Measurements from ENCODE around the gene NATD1.

The NATD1 gene, protein sequence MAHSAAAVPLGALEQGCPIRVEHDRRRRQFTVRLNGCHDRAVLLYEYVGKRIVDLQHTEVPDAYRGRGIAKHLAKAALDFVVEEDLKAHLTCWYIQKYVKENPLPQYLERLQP

DNA sequence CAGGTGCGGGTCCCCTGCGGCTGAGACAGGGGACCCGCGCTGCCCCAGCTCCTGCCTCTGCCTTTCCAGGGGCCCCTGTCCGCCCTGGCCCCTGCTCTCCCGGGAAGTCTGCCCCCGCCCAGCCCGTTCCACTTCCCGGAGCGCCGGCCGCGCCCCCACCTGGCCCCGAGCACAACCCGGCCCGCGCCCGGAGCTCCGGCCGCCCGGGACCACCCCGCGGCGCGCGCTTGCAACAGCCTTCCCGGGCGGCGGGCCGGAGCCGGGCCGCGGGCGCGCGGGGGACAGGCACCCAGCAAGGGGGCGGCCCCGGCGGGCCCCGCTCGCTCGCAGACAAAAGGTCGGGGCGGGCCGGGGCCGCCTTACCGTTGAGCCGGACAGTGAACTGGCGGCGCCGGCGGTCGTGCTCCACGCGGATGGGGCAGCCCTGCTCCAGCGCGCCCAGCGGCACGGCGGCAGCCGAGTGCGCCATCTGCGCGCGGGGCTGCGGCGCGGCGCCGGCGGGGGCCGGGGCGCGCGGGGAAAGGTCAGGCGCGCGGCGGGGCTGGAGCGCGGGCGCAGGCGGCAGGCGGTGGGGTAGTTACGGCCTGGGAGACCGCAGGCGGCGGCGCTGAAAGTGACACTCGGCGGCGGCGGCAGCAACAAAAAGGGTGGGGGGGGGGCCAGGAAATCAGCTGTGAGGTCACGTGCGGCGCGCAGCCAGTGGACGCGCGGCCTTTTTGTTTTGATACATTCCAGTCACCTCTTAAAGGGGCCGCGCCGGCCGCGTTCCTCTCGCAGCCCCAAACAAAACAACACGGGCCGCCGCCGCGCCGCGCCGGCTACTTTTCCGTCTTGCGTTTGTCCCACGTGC lies at the start of gene NATD1:
Gene NATD1 (minus strand): TSS at position 615 of the 850 bp plus-strand sequence. CDS start 146 bp downstream, at position 469.
- peak; percentile 72 for DNase-seq

DNA sequence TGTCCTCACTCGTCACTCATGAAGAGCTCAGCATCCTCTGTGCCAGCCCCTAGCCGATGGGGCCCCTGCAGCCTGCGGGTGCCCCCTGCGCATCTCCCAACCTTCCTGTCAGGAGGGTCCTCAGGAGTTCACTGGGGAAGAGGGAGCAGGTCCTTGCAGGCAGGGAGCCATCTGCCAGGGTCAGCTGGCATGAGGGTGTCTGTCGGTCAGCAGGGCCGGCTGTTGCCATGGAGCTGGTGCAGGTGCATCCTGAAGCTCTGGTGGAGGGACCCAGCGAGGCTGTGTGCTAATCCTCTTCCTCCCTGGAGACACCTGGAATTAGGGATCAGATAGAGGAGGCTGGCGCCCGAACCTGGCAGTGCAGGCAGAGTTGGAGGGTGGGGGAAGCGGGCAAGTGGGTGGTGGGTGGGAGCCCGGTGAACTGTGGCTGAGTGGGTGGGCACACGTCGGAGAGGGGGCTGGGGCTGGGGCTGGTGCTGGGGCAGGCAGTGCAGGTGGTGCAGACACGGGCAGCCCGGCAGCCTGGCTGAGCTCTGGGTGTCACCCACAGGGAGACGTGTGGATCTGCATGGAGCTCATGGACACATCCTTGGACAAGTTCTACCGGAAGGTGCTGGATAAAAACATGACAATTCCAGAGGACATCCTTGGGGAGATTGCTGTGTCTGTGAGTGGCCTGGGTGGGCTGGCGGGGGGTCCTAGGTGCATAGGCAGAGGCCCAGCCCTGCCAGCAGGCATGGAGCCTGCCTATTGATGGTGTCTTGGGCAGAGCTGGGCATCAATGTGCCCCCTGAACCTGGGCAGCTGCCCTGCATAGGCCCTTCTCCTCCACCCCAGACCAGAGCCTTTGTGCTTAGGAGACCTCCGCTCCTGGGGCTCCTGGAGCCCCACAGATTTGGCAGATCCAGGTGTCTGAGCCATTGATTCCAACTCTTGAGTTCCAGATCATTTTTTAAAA lies 48.7 kb upstream of the NATD1 start:
- DNase-seq: no peak

- DNase-seq: no peak
Observed at GRCh38 chr17:21300601-21301571, 47.7 kb upstream of the NATD1 start.

- DNase-seq: no peak
Observed at GRCh38 chr17:21299981-21300600, 46.9 kb upstream of the NATD1 start.

- no peak for DNase-seq
Observed at GRCh38 chr17:21298983-21299519, 45.8 kb upstream of the NATD1 start.

- no peak for DNase-seq
Observed at GRCh38 chr17:21298056-21298982, 45.1 kb upstream of the NATD1 start.

DNA sequence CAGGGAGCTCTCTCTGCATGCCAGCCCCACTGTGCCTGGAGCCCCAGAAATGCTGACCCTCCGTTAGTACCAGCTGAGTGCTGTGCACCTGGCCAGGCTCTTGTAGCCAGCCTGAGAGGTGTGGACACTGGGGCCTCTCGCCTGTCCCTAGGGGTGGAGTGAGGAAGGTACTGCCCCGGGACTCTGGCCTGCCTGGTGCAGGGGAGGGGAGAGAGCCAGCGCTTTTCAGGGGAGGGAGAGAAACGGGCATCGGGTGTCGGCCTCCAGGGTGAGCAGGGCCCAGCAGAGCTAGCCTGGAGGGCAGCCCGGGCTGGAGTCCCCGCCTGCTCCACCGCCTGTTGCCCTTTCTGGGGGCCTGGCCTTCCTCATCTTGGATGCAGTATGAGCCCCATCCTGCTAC lies 44.4 kb upstream of the NATD1 start:
- no peak for DNase-seq

DNA sequence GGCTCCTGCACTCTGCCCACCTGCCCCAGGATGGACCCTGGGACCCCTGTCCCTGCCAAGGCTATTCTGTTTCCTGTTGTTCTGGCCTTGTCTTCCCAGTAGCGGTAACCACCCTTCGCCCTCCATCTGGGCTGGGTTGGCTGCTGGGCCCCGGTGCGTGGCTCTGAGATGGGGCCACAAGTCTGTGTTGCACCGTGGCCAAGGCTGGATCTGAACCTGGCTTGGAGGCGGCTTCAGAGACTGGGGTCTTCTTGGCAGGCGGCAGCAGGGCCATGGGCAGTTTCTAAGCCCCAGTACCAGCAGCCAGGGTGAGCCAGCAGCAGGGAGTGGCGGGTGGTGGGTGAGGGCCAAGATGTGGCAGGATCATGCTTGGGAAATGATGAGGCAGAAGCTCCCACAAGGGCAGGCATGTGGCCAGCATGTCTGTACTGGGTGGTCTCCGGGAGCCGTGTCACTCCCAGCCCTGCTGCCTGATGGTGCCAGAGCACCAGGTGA lies 43.9 kb upstream of the NATD1 start:
- DNase-seq: no peak

DNA sequence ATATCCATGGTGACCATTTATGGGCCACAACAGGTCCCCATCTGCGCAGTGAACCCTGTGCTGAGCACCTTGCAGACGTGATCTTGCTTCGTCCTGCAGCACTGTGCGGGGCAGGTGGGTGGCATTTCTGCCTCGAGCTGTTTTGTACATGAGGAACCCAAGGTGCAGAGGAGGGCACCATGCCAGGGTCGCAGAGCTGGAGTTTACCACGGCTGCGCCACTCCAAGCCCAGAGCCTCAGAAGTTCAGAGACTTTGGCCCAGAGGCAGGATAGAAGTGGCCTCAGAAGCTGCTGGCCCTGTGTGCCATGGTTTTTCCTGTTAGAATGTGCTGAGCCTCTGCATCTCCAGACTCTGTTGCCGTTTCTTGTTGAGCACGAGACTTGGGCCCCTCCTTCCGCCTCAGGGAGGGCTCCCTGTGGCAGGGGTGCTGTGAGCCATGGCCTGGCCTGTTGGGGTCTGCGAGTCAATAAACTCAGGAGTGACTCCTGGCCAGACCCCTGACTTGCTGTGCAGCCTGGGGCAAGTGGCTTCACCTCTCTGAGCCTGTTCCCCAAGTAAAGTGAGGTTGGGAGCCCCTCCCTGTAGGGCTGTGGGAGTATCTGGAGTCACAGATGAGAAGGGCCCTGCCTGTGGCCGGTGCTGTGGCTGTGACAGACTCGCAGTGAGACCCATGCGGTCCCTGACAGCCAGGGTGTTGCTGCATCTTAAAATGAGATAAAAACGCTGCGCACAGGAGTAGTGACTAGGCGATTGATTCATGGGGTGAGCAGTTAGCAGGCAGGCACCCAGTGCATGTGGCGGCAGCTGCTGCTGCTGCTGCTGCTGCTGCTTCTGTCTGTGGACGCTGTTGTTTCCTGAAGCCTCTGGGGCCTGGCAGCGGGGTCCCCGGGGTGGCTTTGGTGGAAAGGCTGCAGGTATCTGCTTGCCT lies 43.2 kb upstream of the NATD1 start:
- no peak for DNase-seq

GRCh38 chr17:21295036-21295952 lies 42.1 kb upstream of the NATD1 start:
- DNase-seq: no peak

DNA sequence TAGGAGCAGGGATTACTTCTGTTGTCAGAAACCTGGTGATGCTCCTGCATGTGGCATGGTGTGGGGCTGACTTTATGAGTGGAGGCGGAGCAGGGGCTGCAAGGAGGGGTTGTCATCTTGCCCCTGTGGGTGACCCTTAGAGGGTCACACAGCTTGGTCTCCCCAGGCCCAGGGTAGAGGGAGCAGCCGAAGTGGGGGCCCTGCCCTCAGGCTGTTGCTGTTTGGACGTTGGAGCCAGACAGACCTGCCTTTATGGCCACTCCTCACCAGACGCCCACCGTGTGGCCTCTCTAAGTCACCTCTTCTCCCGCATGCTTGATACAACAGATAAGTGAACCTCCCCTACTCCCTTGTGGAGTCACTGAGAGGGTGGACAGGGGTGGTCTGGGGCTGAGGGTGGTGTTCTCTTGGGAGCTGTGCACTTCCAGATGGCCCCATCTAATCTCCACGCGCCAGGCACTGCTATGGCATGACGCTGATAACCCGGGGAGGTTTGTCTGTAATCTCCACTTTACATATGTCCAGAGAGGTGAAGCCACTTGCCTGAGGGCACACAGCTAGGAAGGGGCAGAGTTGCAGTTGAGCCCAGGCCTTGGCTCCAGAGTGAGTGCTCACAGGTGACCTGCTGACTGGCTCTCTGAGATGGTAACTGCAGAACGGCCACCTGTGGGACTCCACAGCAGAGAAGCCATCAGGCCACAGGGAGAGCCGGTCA lies 41.3 kb upstream of the NATD1 start:
- no peak for DNase-seq

DNA sequence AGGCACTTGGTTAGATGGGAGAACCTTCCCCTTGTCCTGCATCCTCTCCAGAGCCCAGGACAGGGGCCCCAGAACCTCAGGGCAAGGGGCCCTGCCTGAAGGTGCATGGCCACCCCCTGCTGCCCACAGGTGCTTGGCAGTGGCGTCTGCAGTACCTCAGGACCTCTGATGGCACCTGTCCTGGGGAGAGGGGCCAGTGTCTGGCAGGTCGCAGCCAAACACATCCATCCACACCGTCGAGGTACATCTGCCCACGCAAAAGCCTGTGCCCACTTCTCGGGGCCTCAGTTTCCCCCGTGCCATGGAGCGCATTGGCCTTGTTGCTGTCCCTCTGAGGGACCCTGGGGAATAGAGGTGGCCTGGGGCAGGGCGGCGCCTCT lies 40.6 kb upstream of the NATD1 start:
- no peak for DNase-seq

DNA sequence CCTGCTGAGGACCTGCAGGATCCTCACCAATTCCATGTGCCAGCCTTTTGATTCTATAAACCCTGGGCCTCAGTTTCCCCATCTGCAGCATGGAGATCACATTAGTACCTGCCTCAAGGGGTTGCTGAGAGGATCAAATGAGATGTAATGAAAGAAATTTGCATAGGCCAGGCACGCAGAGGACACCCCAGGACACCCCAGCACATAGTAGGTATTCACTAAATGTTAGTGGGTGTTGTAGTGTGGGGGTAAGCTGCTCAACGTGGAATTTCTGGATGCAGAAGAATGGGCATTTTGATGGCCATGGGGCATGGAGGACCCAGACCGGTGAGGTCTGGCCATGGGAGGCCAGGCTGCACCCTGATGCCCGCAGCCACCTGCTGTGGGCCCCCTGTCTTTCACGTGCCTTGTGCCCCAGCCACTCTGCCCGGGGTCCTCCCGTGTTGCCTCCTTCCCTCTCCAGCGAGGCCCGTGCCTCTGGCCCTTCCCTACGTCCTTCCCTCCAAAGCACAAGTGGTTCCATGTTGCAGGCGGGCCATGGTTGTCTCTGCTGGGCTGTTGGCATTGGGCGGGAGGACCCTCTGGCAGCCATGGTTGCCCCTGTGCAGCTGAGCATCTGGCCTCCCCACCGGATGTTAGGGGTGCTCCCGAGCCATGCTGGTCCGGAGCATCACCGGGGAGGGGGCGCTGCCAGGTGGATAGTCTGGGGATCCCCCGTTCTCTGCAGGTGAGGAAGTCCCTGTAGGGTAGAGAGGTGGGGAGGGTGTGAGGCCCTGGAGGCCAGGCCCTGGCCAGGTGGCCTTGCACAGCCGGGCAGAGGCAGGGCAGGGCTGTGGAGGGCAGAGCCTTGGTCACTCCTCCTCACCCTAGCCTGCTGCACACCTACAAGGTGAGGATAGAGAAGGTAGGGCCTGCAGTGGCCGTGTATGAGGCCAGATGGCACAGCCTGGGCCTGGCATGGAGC lies 39.9 kb upstream of the NATD1 start:
- no peak for DNase-seq

DNA sequence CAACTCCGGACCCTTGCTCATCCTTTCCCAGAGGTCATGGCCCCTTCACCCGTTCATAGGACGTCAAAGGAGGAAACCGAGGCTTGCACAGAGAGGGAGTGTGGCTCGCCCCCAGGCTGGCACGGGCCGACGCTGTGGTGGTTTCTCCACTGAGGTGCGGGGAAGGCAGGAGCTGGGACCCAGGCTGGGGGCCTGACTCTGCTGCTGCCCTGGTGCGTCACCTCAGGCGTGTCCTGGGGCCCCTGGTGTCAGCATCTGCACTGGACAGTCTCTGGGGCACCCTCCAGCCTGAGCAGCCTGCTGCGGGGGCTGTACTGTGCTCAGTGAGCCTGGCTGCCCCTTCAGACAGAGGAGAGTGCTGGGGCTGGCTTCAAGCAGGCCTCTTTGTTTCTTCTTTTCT lies 38.7 kb upstream of the NATD1 start:
- no peak for DNase-seq

- no peak for DNase-seq
Observed at GRCh38 chr17:21291357-21291756, 38.1 kb upstream of the NATD1 start.

All from activated CD4-positive, alpha-beta T cell treated with anti-CD3 and anti-CD28 coated beads, Interleukin-2, amount 50 U/mL, for 16 hours (primary cell).